GM12892 (cell line): Measurements from ENCODE around the gene SLC16A3.

ENCODE experiments used
- DNase-seq: peaks from one replicate; pipeline ENCODE4 v3.0.0; 2011; ENCODE audit not compliant: insufficient read length
- FAIRE-seq: peaks from 2 replicates; lab custom pipeline; 2011; peaks lifted over from hg19 to GRCh38; lab: Jason Lieb, UNC
- POLR2A ChIP-seq: IDR thresholded peaks from 2 replicates; pipeline ENCODE4 v1.6.1; 2011; ENCODE audit warnings: low read depth, low read length, control low read depth
- POLR2AphosphoS5 ChIP-seq: IDR thresholded peaks from 2 replicates; pipeline ENCODE4 v1.6.1; 2011; ENCODE audit warnings: low read depth, low read length, control low read depth
- TAF1 ChIP-seq: IDR thresholded peaks from 2 replicates; pipeline ENCODE4 v1.6.1; 2011; ENCODE audit warnings: low read depth, mild to moderate bottlenecking, control low read depth, low read length, borderline replicate concordance

SLC16A3 gene

DNA sequence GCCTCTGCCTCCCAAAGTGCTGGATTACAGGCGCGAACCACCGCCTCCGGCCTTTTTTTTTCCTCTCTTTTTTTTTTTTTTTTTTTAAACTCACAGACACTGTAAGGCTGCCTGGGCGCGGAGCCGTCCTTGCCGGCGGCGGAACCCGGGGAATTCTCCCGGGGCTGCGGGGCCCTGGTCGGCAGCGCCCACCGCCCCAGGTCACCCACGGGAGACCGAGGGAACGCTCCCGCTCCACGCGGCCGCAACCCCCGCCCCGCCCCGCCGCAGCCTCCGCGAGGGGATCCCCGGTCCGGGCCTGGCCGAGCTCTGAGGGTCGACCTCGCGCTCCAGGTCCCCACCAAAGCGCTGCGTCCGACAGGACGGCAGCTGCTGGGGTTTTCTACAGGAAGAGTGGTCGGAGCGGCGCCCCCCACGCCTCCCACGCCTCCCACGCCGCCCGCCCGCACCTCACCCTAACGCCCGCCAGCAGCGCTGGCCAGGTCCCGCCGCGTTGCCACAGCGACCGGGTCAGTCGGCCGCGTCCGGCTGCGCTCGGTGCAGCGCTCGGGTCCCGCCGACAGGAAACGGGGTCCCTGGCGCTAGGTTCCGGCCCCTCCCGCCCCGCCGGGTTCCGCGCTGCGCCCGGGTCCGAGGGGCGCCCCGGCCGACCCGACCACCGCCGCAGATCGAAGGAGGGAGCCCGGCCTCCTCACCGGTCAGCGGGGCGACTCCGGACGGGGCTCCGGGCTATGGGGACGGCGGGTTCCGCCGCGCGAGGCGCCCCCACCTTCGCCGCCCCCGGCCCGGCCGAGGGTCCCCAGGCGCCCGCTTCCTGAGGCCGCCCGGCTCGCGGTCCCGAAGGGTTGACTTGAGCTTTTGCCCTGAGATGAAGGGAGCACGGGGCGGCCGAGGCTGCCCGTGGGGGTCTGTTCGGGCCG lies 16.3 kb upstream of the SLC16A3 start, which contains the start of gene CCDC57:
TSS of gene CCDC57 (minus strand) at position 512 of the 920 bp plus-strand sequence. CDS start 10,898 bp downstream, outside the sequence.
- peak; percentile 88 for FAIRE-seq
- TF ChIP-seq POLR2AphosphoS5 = no peak
- peak; percentile 70 for TF ChIP-seq TAF1
- TF ChIP-seq POLR2A = peak; percentile 53; the same call in 1 of the 2 replicates
- peak; percentile 97 for DNase-seq

DNA sequence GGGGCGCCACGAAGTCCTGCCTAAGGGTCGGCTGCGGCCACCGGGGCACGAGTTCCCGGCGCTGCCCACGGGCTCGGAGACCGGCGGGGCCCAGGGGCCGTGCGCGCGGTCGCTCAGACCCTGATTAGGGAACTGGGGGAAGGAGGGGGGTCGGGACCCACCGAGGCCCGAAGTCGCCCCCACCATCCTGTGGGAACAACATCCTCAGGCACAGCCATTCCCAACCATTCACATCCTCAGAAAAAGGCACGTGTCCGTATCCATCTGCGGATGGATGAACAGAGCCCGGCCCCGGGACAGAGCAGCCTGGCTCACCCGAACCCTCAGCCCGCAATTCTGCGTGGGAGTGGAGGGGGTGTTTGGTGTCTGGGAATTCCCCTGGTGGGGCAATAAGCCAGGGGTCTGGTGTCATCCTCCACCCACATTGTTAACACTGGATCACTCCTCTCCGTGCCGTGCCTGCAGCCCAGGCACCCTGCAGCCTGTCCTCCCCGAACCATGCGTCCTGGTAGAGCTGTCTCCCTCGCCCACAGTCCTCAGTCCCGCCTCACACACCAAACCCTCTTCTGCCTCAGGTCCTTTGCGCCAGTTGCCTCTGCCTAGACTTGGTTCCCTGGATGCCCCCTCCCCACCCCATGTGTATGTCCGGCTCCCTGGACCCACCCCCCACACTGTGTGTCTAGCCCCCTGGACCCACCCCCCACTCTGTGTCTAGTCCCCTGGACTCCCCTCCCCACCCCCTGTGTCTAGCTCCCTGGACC lies 15.4 kb upstream of the SLC16A3 start:
- peak; percentile 59 for DNase-seq

DNA sequence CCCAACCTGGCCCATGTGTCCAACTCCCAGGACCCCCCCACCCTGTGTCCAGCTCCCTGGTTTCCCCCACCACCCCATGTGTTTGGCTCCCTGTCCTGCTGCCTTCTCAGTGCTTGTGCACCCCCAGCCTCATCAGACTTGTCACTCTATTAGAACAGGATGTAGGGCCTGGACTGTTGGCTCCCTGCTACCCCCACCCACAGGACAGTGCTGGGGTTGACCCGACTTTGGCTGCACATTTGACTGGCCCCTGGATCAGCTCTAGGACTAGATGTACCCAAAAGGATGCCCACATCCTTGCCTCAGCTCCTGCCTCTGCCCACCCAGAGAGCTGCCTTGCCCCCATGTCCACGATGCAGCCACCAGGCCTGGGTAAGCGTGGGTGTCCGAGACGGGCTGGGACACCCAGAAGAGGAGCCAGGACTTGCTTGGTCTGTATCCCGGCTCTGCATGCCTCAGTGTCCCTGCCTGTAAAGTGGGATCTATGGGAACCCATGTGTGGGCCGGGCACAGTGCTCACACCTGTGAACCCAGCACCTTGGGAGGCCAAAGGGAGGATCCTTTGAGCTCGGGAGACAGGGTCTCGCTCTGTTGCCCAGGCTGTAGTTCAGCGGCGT lies 14.7 kb upstream of the SLC16A3 start:
- DNase-seq = no peak
- FAIRE-seq = no peak
- TF ChIP-seq TAF1 = no peak
- TF ChIP-seq POLR2AphosphoS5 = no peak
- no peak for TF ChIP-seq POLR2A

More for the DNA sequence above, 15.4 kb upstream of the SLC16A3 start:
- TF ChIP-seq POLR2AphosphoS5 (no peak), TAF1 (no peak), POLR2A (no peak)
- peak; percentile 67 for FAIRE-seq

DNA sequence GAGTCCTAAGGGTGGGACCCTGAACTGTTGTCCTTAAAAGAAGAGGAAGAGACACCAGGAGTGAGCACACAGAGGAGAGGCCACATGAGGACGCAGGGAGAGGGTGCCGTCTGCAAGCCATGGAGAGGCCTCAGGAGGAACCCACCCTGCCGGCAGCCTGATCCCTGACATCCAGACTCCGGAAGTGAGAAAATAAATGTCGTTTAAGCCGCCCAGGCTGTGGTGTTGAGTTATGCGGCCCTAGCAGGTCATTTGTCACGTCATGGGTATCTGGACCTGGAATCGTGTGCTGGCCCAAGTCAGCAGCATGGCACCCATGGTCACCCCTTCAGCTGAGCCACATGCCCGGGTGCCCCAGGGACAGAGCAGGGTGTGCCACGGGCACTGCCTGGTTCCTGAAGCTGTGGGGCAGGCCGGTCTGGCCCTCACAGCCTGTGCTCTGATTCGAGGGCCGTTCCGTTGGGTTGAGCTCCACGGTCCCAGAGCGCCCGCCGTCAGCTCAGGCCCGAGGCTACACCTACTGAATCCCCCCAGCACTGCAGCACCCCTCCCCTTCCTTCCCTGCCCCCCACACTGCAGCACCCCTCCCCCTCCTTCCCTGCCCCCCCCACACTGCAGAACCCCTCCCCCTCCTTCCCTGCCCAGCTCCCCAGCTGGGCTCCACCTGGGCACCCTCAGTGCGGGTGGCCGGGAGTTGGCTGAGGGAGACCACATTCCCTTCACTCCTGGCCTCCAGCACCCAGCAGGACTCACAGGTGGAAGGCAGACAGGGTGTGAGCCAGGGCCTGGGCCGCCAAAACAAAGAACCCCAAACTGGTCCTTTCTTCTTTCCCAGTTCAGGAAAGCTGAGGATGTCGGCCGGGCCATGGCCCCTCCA lies 13.5 kb upstream of the SLC16A3 start:
- DNase-seq (no peak), FAIRE-seq (no peak)
- TF ChIP-seq TAF1 (no peak), POLR2A (no peak), POLR2AphosphoS5 (no peak)

DNA sequence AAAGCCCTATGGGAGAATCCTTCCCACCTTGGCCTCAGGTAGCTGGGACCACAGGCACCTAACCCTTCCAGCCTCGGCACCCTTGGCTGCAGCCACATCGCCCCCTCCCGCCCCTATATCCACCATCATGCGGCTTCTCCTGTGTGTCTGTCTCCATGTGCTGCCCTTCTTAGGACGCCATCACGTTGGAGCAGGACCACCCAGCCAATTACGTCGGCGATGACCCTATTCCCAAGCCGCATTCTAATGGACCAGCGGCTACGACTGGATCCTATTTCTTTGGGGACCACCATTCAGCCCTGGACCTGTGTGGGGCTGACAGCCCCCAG lies 12.9 kb upstream of the SLC16A3 start:
- FAIRE-seq (no peak), DNase-seq (no peak)
- TF ChIP-seq POLR2AphosphoS5 (no peak), POLR2A (no peak), TAF1 (no peak)

DNA sequence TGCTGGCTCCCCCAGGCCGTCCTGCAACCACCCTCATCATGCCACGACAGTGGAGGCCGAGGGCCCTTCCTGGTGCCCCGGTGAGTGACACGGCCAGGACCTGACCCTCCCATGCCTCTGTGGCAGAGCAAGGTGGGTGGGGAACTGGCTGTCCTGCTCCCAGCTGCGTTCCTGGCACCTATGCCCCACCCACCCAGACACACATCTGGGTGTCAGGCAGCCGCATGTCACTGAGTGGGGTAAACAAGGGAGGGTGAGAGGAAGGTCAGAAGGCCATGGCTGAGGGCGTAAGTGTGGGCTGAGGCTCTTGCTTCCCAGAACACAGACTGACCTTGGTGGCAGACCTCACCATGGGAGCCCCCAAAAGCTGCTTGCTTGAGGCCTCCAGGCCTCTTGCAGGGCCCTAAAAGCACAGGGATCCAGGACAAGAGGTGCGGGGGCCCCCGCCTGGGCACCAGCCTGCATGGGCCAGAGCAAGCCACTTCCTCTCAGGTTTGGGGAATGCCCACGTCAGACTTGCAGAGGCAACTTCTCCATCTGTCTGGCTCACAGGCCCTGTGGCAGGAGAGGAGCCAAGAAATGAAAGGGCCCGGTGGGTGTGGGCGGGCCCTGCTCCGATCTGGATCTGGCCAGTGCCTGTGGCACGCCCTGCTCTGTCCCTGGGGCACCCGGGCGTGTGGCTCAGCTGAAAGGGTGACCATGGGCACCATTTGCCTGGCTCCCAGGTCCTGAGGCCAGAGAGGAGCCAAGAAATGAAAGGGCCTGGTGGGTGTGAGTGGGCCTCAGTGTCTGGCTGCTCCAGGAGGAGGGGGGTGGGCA lies 12.3 kb upstream of the SLC16A3 start:
- peak; percentile 88 for FAIRE-seq
- DNase-seq = peak; percentile 58
- no peak for TF ChIP-seq POLR2AphosphoS5
- no peak for TF ChIP-seq POLR2A
- no peak for TF ChIP-seq TAF1

DNA sequence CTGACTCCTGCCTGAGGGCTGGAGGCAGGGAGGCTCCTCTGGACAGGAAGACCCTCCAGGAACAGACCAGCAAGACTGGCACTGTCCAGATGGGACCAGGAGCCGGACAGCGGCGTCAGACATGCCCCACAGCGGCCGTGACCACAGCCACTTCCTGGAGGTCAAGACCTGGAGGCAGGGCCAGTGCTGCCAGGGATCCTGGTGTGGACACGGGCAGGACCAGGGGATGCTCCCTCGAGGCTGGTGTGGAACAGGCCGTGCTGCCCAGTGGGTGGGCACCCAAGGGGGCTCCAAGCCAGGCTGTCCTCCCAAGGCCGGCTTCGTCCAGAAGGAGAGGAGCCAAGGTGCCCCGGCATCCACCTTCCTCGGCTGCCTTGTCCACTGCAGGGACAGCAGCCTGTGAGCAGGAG lies 11.7 kb upstream of the SLC16A3 start:
- DNase-seq (no peak), FAIRE-seq (no peak)
- TF ChIP-seq POLR2AphosphoS5 (no peak), POLR2A (no peak), TAF1 (no peak)

DNA sequence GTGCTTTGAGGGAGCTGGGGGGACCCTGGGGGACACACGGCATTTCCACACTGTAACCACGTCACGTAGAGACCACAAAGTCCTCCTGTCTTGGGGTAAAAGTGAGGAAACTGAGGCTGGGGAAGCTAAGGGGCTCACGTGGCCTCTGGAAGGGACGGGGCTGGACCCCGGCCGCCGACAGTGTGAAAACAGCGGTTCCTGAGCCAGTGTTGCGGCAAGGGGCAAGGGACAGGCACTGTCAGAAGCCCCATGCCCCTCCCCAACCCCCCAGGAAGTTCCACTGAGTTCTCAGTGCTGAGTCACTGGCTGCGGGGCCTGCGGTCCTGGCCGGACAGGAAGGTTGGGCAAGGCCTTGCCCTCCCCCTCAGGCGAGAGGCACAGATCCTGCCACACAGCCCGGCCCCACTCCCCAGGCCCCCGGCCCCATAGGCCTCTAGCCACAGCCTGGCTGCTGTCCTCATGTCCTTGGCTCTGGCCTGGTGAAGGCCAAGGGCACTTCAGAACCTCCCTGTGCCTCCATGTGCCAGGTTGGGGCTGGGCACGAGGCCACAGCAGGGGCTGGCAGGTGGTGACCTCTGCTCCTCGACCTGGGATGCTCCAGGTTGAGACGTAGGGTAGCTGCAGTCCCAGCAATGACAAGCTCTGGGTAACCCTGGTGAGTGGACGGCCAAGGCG lies 11.2 kb upstream of the SLC16A3 start:
- DNase-seq (no peak), FAIRE-seq (no peak)
- TF ChIP-seq TAF1 (no peak), POLR2AphosphoS5 (no peak), POLR2A (no peak)

DNA sequence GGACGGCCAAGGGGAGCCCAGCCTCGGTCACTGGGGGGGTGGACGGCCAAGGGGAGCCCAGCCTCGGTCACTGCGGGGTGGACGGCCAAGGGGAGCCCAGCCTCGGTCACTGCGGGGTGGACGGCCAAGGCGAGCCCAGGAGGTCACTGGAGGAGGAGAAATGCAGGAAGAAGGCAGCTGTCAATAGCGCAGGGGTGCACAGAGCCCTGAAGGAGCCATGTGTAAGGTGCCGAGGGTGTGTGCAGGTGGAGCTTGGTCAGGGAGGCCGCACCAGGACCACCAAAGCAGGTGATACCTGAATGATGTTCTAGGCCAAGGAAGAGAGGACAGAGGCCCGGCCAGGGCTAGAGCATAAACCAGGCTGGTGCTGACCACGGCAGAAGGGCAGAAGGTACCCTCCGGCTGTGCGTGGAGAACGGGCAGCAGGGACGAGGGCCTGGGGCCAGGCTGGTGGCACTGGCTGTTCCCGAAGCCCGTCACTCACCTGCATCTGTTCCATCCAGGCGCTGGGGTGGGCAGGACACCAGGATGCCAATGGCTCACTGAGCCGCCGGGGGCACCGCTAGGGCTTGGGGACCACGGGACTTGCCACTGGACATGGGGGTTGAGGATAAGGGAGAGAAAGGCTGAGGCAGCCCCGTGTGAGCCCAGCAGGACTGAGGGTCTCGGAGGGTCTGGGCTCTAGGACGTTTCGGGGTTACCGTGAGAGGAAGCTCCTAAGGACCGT lies 10.3 kb upstream of the SLC16A3 start:
- FAIRE-seq = no peak
- DNase-seq = no peak
- TF ChIP-seq TAF1 (no peak), POLR2A (no peak), POLR2AphosphoS5 (no peak)
